IMR-90 (cell line): Measurements from ENCODE around the gene EYS.

Experiments
- CEBPB ChIP-seq: IDR thresholded peaks from 2 replicates; pipeline ENCODE4 v1.6.1; 2012; ENCODE audit warnings: low read depth, low read length, improper control_type of control experiment
- CHD1 ChIP-seq: IDR thresholded peaks from 2 replicates; pipeline ENCODE4 v1.6.1; 2012; ENCODE audit warnings: low read depth, low read length, improper control_type of control experiment
- MXI1 ChIP-seq: IDR thresholded peaks from 2 replicates; pipeline ENCODE4 v1.6.1; 2012; ENCODE audit warnings: low read depth, mild to moderate bottlenecking, low read length, moderate library complexity, borderline replicate concordance
- RAD21 ChIP-seq: IDR thresholded peaks from 2 replicates; pipeline ENCODE4 v1.6.1; 2012; ENCODE audit warnings: low read length, improper control_type of control experiment
- RFX5 ChIP-seq: IDR thresholded peaks from 2 replicates; pipeline ENCODE4 v1.8.0; 2012; ENCODE audit warnings: low read depth, mild to moderate bottlenecking, low read length, moderate library complexity
- TF ChIP-seq, protein P1 (sequence below): conservative IDR thresholded peaks from 2 replicates; pipeline ENCODE4 v1.5.1; 2012; ENCODE audit warnings: mild to moderate bottlenecking, low read depth, low read length, improper control_type of control experiment
- TF ChIP-seq, protein P2 (sequence below): fragments of 150-350 bp; IDR thresholded peaks from 2 replicates; pipeline ENCODE4 v1.6.1; 2016; ENCODE audit warnings: low read depth, mild to moderate bottlenecking, low read length, moderate library complexity, borderline replicate concordance

DNA sequence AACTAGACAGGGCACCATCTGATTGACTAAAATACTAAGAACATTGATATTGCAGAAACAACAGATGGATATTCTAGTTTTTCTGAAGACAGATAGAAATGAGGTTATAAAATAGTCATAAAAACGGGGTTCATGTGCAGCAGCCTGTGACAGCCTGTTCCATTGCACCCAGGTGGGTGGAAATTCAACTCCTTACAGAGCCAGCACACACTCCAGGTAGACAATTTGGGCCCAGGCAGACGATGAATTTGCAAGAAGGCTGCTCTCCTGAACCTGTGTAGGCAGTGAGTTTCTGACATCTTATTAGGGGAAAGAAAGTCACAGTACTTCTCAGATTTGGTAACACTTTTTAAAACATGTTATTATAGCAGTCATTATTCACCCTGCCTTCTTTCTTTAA, 1657.3 kb downstream of the EYS start:
- TF ChIP-seq, protein P1, sequence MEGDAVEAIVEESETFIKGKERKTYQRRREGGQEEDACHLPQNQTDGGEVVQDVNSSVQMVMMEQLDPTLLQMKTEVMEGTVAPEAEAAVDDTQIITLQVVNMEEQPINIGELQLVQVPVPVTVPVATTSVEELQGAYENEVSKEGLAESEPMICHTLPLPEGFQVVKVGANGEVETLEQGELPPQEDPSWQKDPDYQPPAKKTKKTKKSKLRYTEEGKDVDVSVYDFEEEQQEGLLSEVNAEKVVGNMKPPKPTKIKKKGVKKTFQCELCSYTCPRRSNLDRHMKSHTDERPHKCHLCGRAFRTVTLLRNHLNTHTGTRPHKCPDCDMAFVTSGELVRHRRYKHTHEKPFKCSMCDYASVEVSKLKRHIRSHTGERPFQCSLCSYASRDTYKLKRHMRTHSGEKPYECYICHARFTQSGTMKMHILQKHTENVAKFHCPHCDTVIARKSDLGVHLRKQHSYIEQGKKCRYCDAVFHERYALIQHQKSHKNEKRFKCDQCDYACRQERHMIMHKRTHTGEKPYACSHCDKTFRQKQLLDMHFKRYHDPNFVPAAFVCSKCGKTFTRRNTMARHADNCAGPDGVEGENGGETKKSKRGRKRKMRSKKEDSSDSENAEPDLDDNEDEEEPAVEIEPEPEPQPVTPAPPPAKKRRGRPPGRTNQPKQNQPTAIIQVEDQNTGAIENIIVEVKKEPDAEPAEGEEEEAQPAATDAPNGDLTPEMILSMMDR, result no peak
- TF ChIP-seq RAD21 (no peak), MXI1 (no peak), CEBPB (no peak), RFX5 (no peak), CHD1 (no peak)
- TF ChIP-seq, protein P2, sequence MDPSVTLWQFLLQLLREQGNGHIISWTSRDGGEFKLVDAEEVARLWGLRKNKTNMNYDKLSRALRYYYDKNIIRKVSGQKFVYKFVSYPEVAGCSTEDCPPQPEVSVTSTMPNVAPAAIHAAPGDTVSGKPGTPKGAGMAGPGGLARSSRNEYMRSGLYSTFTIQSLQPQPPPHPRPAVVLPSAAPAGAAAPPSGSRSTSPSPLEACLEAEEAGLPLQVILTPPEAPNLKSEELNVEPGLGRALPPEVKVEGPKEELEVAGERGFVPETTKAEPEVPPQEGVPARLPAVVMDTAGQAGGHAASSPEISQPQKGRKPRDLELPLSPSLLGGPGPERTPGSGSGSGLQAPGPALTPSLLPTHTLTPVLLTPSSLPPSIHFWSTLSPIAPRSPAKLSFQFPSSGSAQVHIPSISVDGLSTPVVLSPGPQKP, result no peak
